ENCODE measurements around the gene SPINK1.

The SPINK1 gene

GRCh38 chr5:147831465-147831864 is at the start of gene SPINK1:
Gene SPINK1 (minus strand): TSS chr5:147831671. CDS start chr5:147831577, 94 bp downstream.
- H3K4me3 ChIP-seq (ENCODE audit: control insufficient read depth, low read depth, low read length) = no peak within 1 kb of the TSS
- no peak for DNase-seq (ENCODE audit: low read depth)
- no peak for TF ChIP-seq CTCF (conservative IDR thresholded peaks at IDR 0.05; ENCODE audit: control insufficient read depth, insufficient read depth, low read depth, low read length)

- no peak for DNase-seq (ENCODE audit: low read depth)
- no peak overlapping the region for H3K4me3 ChIP-seq (ENCODE audit: control insufficient read depth, low read depth, low read length)
- no peak for TF ChIP-seq CTCF (conservative IDR thresholded peaks at IDR 0.05; ENCODE audit: control insufficient read depth, insufficient read depth, low read depth, low read length)
Observed at GRCh38 chr5:147880487-147880886, 49.0 kb upstream of the SPINK1 start.

GRCh38 chr5:147879784-147880183 is 48.3 kb upstream of the SPINK1 start:
- TF ChIP-seq CTCF (conservative IDR thresholded peaks at IDR 0.05; ENCODE audit: control insufficient read depth, insufficient read depth, low read depth, low read length) = no peak
- no peak for DNase-seq (ENCODE audit: low read depth)
- H3K4me3 ChIP-seq (ENCODE audit: control insufficient read depth, low read depth, low read length) = no peak overlapping the region

GRCh38 chr5:147878066-147878759 is 46.7 kb upstream of the SPINK1 start, which contains the start of gene SCGB3A2:
Gene SCGB3A2 (plus strand): TSS chr5:147878711. CDS start chr5:147878804, 93 bp downstream.
- no peak for DNase-seq (ENCODE audit: low read depth)
- no peak for TF ChIP-seq CTCF (conservative IDR thresholded peaks at IDR 0.05; ENCODE audit: control insufficient read depth, insufficient read depth, low read depth, low read length)
- H3K4me3 ChIP-seq (ENCODE audit: control insufficient read depth, low read depth, low read length) = no peak within 1 kb of the TSS

GRCh38 chr5:147876626-147877025 is 45.2 kb upstream of the SPINK1 start:
- DNase-seq (ENCODE audit: low read depth) = no peak
- no peak for TF ChIP-seq CTCF (conservative IDR thresholded peaks at IDR 0.05; ENCODE audit: control insufficient read depth, insufficient read depth, low read depth, low read length)
- H3K4me3 ChIP-seq (ENCODE audit: control insufficient read depth, low read depth, low read length) = no peak overlapping the region

GRCh38 chr5:147876141-147876540 is 44.7 kb upstream of the SPINK1 start:
- no peak for DNase-seq (ENCODE audit: low read depth)
- TF ChIP-seq CTCF (conservative IDR thresholded peaks at IDR 0.05; ENCODE audit: control insufficient read depth, insufficient read depth, low read depth, low read length) = no peak
- no peak overlapping the region for H3K4me3 ChIP-seq (ENCODE audit: control insufficient read depth, low read depth, low read length)

All from fibroblast of mammary gland (primary cell).